ENCODE results near the gene IL19.

Gene IL19

DNA sequence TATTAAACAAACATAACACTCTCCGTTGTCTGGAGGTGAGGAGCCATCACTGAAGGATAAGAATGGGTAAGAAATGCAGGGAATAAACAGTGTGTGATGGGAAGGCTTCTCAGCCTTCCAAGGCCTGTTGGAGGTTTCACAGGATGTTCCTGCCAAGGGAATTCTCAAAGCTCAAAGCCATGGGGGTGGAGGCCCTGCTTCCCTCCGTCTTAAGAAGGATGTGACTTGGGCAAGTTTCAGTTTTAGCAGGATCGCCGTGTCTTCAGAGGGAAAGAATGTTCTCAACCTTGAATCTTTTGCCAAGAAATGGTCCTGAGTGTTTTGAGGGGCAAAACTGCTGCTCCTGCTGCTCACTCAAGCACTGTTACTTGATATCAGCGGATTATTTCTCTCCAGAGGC, 53.2 kb downstream of the IL19 start:
- H3K4me3 ChIP-seq (ENCODE audit: low read depth, low read length) = no peak overlapping the region
- no peak for TF ChIP-seq SETDB1 (IDR thresholded peaks at IDR 0.05; ENCODE audit: insufficient read length, low read length)
- TF ChIP-seq ZBTB21 (tag by site-specific recombination; IDR thresholded peaks at IDR 0.05) = no peak
- no peak for TF ChIP-seq ZNF510 (tag by site-specific recombination; IDR thresholded peaks at IDR 0.05; ENCODE audit: insufficient replicate concordance)
- no peak for TF ChIP-seq ZNF10 (tag by site-specific recombination; IDR thresholded peaks at IDR 0.05)
- TF ChIP-seq OSR2 (tag by site-specific recombination; IDR thresholded peaks at IDR 0.05) = no peak
- TF ChIP-seq ZNF423 (tag by site-specific recombination; IDR thresholded peaks at IDR 0.05) = no peak
- no peak for TF ChIP-seq ZNF426 (tag by site-specific recombination; IDR thresholded peaks at IDR 0.05)
- TF ChIP-seq, protein P1, sequence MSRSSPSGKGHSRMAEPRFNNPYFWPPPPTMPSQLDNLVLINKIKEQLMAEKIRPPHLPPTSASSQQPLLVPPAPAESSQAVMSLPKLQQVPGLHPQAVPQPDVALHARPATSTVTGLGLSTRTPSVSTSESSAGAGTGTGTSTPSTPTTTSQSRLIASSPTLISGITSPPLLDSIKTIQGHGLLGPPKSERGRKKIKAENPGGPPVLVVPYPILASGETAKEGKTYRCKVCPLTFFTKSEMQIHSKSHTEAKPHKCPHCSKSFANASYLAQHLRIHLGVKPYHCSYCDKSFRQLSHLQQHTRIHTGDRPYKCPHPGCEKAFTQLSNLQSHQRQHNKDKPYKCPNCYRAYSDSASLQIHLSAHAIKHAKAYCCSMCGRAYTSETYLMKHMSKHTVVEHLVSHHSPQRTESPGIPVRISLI (tag by site-specific recombination; IDR thresholded peaks at IDR 0.05) = no peak
- TF ChIP-seq ZNF610 (tag by site-specific recombination; IDR thresholded peaks at IDR 0.05; ENCODE audit: borderline replicate concordance) = no peak
- TF ChIP-seq GFI1B (tag by site-specific recombination; IDR thresholded peaks at IDR 0.05) = no peak
- no peak for TF ChIP-seq MZF1 (tag by site-specific recombination; IDR thresholded peaks at IDR 0.05; ENCODE audit: borderline replicate concordance)
- no peak for TF ChIP-seq ZNF692 (tag by site-specific recombination; IDR thresholded peaks at IDR 0.05)
- no peak for TF ChIP-seq ZNF391 (tag by site-specific recombination; IDR thresholded peaks at IDR 0.05; ENCODE audit: borderline replicate concordance, low read depth)
- TF ChIP-seq, protein P2, sequence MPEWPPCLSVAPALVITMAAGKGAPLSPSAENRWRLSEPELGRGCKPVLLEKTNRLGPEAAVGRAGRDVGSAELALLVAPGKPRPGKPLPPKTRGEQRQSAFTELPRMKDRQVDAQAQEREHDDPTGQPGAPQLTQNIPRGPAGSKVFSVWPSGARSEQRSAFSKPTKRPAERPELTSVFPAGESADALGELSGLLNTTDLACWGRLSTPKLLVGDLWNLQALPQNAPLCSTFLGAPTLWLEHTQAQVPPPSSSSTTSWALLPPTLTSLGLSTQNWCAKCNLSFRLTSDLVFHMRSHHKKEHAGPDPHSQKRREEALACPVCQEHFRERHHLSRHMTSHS (tag by site-specific recombination; IDR thresholded peaks at IDR 0.05) = no peak
- TF ChIP-seq ZNF23 (tag by site-specific recombination; IDR thresholded peaks at IDR 0.05; ENCODE audit: borderline replicate concordance) = no peak
- no peak for TF ChIP-seq SALL2 (tag by site-specific recombination; IDR thresholded peaks at IDR 0.05; ENCODE audit: borderline replicate concordance)
- TF ChIP-seq ZNF138 (tag by site-specific recombination; IDR thresholded peaks at IDR 0.05; ENCODE audit: borderline replicate concordance) = no peak
- no peak for TF ChIP-seq ZNF560 (tag by site-specific recombination; IDR thresholded peaks at IDR 0.05; ENCODE audit: borderline replicate concordance)
- ChIA-PET CTCF (interaction anchor here (0.6 to 1.1 kb wide), 2 partner anchors 15 to 55 kb away, joined by 3 read pairs; no protein-coding TSS in a partner anchor), POLR2A (no interaction called here)
- no peaks in the 10 kb centered on the region for H3K36me3 ChIP-seq (ENCODE audit: control insufficient read depth in 2 of 2, insufficient read depth in 1 of 2, low read length in 2 of 2)
- no peaks in the 10 kb centered on the region for H3K9me3 ChIP-seq (ENCODE audit: control insufficient read depth, insufficient read depth, low read depth, low read length)
- H3K27ac ChIP-seq (ENCODE audit: extremely low read depth, low read depth, low read length) = no peak overlapping the region
- no peaks in the 10 kb centered on the region for H3K4me1 ChIP-seq (ENCODE audit: control insufficient read depth, insufficient read depth, low read length)

GRCh38 chr1:206824331-206824730, 53.8 kb downstream of the IL19 start:
- CTCF ChIA-PET = interaction anchor here (0.6 to 1.1 kb wide), 3 partner anchors 16 to 973 kb away, joined by 3 to 4 read pairs (median 3); no protein-coding TSS in a partner anchor
- Histone ChIP-seq H3K4me3 (ENCODE audit: low read depth, low read length) (no peak overlapping the region), H3K27ac (ENCODE audit: extremely low read depth, low read depth, low read length) (no peak overlapping the region), H3K9me3 (ENCODE audit: control insufficient read depth, insufficient read depth, low read depth, low read length) (no peaks in the 10 kb centered on the region), H3K36me3 (ENCODE audit: control insufficient read depth in 2 of 2, insufficient read depth in 1 of 2, low read length in 2 of 2) (no peaks in the 10 kb centered on the region), H3K4me1 (ENCODE audit: control insufficient read depth, insufficient read depth, low read length) (no peaks in the 10 kb centered on the region)
- TF ChIP-seq ZSCAN23 (tag by site-specific recombination; IDR thresholded peaks at IDR 0.05) (no peak), ZNF544 (tag by site-specific recombination; IDR thresholded peaks at IDR 0.05) (no peak), GLI4 (tag by site-specific recombination; IDR thresholded peaks at IDR 0.05) (no peak), ZFP41 (tag by site-specific recombination; IDR thresholded peaks at IDR 0.05; ENCODE audit: borderline replicate concordance) (no peak), ZNF629 (tag by site-specific recombination; IDR thresholded peaks at IDR 0.05) (no peak)
- TF ChIP-seq, protein P2 (tag by site-specific recombination; IDR thresholded peaks at IDR 0.05) = no peak
- TF ChIP-seq, protein P3, sequence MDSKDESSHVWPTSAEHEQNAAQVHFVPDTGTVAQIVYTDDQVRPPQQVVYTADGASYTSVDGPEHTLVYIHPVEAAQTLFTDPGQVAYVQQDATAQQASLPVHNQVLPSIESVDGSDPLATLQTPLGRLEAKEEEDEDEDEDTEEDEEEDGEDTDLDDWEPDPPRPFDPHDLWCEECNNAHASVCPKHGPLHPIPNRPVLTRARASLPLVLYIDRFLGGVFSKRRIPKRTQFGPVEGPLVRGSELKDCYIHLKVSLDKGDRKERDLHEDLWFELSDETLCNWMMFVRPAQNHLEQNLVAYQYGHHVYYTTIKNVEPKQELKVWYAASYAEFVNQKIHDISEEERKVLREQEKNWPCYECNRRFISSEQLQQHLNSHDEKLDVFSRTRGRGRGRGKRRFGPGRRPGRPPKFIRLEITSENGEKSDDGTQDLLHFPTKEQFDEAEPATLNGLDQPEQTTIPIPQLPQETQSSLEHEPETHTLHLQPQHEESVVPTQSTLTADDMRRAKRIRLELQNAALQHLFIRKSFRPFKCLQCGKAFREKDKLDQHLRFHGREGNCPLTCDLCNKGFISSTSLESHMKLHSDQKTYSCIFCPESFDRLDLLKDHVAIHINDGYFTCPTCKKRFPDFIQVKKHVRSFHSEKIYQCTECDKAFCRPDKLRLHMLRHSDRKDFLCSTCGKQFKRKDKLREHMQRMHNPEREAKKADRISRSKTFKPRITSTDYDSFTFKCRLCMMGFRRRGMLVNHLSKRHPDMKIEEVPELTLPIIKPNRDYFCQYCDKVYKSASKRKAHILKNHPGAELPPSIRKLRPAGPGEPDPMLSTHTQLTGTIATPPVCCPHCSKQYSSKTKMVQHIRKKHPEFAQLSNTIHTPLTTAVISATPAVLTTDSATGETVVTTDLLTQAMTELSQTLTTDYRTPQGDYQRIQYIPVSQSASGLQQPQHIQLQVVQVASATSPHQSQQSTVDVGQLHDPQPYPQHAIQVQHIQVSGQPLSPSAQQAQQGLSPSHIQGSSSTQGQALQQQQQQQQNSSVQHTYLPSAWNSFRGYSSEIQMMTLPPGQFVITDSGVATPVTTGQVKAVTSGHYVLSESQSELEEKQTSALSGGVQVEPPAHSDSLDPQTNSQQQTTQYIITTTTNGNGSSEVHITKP (tag by site-specific recombination; IDR thresholded peaks at IDR 0.05) = no peak
- POLR2A ChIA-PET = no interaction called here
